NAMALWA (cell line): ENCODE data around the gene MEMO1.

Experiments
- DNase-seq: peaks from one replicate; pipeline ENCODE4 v3.0.0-alpha.2; 2015; ENCODE audit warnings: low spot score

Gene MEMO1

GRCh38 chr2:31823558-31823957 is 187.2 kb downstream of the MEMO1 start:
- DNase-seq: no peak

DNA sequence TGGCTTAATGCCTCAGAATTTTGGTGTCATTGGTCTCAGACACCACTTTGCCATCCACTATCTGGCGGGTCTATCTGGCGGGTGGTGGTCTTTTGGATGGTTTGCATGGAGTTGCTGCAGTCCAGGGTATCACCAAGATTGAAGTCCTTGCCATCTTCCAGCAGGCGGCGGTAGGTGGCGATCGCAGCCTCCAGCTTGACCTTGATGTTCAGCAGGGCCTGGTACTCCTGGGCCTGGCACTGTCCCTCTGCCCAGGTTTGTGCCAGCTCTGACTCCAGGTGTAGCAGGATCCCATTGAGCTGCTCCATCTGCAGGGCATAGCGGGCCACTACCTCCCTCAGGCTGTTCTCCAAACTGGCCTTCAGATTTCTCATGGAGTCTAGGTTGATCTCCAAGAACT is 188.2 kb downstream of the MEMO1 start:
- no peak for DNase-seq
